Caco-2 (cell line): ENCODE results near the gene LMTK2. TPM values are rescaled to one million over a fixed set of nuclear protein-coding genes. Genes with fewer than 3 reads are reported as not detected.
A peak's percentile ranks its signal among the peaks of the same experiment; 100 is the strongest.

Experiments
- BruUV-seq: library from RNA; stranded (reverse); fragments of 400-500 nt; replicated peaks from 2 replicates; lab custom pipeline; 2021; lab: Mats Ljungman, UMichigan
- CTCF ChIA-PET: fragments of 300-600 bp; sonication (Branson Sonifier 250); formaldehyde crosslinking; loops from one replicate; lab custom pipeline; 2022; ENCODE audit warnings: antibody characterized with exemption; lab: Charles Lee
- POLR2A ChIA-PET: fragments of 300-600 bp; sonication (Branson Sonifier 250); formaldehyde crosslinking; loops from one replicate; lab custom pipeline; 2022; ENCODE audit warnings: antibody characterized with exemption; lab: Charles Lee
- DNase-seq, 2 experiments: peaks; one replicate each; pipeline versions ENCODE4 v3.0.0 to v3.0.0-alpha.2; 2020 to 2022
- H3K27me3 ChIP-seq: replicated peaks from 2 replicates; pipeline ENCODE4 v1.6.0; 2011; ENCODE audit warnings: low read length; ENCODE audit not compliant: control insufficient read depth, insufficient read depth
- H3K36me3 ChIP-seq: 2 replicates; pipeline ENCODE4 v1.5.1; 2011; ENCODE audit warnings: low read length; ENCODE audit not compliant: control insufficient read depth, insufficient read depth
- H3K4me1 ChIP-seq: fragments of 250-450 bp; sonication (Bioruptor Pico); 2 replicates; pipeline ENCODE4 v1.5.1; 2020; ENCODE audit warnings: mild to moderate bottlenecking
- H3K4me3 ChIP-seq: 2 replicates; pipeline ENCODE4 v1.5.1; 2011; ENCODE audit warnings: low read depth, mild to moderate bottlenecking, control low read depth, low read length
- H3K9me3 ChIP-seq: fragments of 250-450 bp; sonication (Bioruptor Pico); 2 replicates; pipeline ENCODE4 v1.5.1; 2020; ENCODE audit warnings: mild to moderate bottlenecking, moderate library complexity
- H3K27ac Mint-ChIP-seq: one replicate; pipeline ENCODE4 v1.8.0; 2022; ENCODE audit warnings: mixed read lengths; ENCODE audit not compliant: unreplicated experiment
- H3K27me3 Mint-ChIP-seq: one replicate; pipeline ENCODE4 v1.8.0; 2022; ENCODE audit warnings: mixed read lengths; ENCODE audit not compliant: insufficient read depth, unreplicated experiment
- H3K36me3 Mint-ChIP-seq: one replicate; pipeline ENCODE4 v1.8.0; 2022; ENCODE audit warnings: mild to moderate bottlenecking, mixed read lengths; ENCODE audit not compliant: insufficient read depth, unreplicated experiment
- H3K4me1 Mint-ChIP-seq: one replicate; pipeline ENCODE4 v1.8.0; 2022; ENCODE audit warnings: low read depth, mixed read lengths; ENCODE audit not compliant: unreplicated experiment
- H3K4me3 Mint-ChIP-seq: one replicate; pipeline ENCODE4 v1.8.0; 2022; ENCODE audit warnings: mild to moderate bottlenecking, moderate library complexity, mixed read lengths; ENCODE audit not compliant: unreplicated experiment
- H3K9me3 Mint-ChIP-seq: one replicate; pipeline ENCODE4 v1.8.0; 2022; ENCODE audit warnings: mixed read lengths; ENCODE audit not compliant: unreplicated experiment
- intact Hi-C: fragments of 100-400 bp; cut with micrococcal nuclease; formaldehyde crosslinking; loops from one replicate; pipeline ENCODE4 v1.10.0; 2022; ENCODE audit not compliant: unreplicated experiment
- total RNA-seq: library from RNA; stranded (reverse); gene quantifications from 2 replicates; pipeline ENCODE4 v1.2.3, GENCODE V29; 2022
- TF ChIP-seq, protein P1 (sequence below), 2 experiments: fragments of 200-600 bp in 1 of 2; IDR thresholded peaks; 1 replicate in 1 of 2; 2 replicates in 1 of 2; pipeline versions ENCODE4 v1.5.1 to v1.8.0; 2011 to 2022; ENCODE audit warnings: antibody characterized with exemption in 1 of 2, control low read depth in 1 of 2, inconsistent platforms in 1 of 2, low read depth in 1 of 2, low read length in 1 of 2, mild to moderate bottlenecking in 1 of 2, moderate library complexity in 1 of 2; ENCODE audit not compliant: insufficient read depth in 1 of 2, severe bottlenecking in 1 of 2, unreplicated experiment in 1 of 2

LMTK2 gene
- total RNA-seq, 1 experiment from 2014 or later = 21.9 TPM

DNA sequence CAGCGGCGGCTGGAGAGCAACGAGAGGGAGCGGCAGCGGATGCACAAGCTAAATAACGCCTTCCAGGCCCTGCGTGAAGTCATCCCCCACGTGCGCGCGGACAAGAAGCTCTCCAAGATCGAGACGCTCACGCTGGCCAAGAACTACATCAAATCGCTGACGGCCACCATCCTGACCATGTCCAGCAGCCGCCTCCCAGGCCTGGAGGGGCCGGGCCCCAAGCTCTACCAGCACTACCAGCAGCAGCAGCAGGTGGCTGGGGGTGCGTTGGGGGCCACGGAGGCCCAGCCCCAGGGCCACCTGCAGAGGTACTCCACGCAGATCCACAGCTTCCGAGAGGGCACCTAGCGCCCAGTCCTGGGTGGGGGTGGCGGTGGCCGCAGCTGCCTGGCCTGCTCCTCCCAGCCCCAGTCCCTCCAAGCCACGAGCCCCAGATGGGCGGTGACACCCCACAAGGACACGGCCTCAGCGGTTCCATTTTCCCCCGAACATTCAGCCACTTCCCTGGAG is 105.9 kb downstream of the LMTK2 start:
- TF ChIP-seq, protein P1, sequence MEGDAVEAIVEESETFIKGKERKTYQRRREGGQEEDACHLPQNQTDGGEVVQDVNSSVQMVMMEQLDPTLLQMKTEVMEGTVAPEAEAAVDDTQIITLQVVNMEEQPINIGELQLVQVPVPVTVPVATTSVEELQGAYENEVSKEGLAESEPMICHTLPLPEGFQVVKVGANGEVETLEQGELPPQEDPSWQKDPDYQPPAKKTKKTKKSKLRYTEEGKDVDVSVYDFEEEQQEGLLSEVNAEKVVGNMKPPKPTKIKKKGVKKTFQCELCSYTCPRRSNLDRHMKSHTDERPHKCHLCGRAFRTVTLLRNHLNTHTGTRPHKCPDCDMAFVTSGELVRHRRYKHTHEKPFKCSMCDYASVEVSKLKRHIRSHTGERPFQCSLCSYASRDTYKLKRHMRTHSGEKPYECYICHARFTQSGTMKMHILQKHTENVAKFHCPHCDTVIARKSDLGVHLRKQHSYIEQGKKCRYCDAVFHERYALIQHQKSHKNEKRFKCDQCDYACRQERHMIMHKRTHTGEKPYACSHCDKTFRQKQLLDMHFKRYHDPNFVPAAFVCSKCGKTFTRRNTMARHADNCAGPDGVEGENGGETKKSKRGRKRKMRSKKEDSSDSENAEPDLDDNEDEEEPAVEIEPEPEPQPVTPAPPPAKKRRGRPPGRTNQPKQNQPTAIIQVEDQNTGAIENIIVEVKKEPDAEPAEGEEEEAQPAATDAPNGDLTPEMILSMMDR (IDR thresholded peaks at IDR 0.05; ENCODE audit: insufficient read depth in 1 of 2, low read depth in 1 of 2, low read length in 1 of 2, severe bottlenecking in 1 of 2, unreplicated experiment in 1 of 2) = no peak
- CTCF ChIA-PET = no interaction called here
- BruUV-seq = no TSS peak
- Histone ChIP-seq H3K4me3 (no peak overlapping the region), H3K36me3 (no peaks in the 10 kb centered on the region), H3K4me1 (peaks cover 6% of the 10 kb centered on the region), H3K27me3 (no peaks in the 10 kb centered on the region), H3K9me3 (no peaks in the 10 kb centered on the region)
- Mint-ChIP-seq H3K4me3 (peak overlapping the region; percentile 24), H3K27ac (no peak overlapping the region), H3K36me3 (peaks cover 18% of the 10 kb centered on the region), H3K9me3 (no peaks in the 10 kb centered on the region), H3K27me3 (no peaks in the 10 kb centered on the region), H3K4me1 (no peaks in the 10 kb centered on the region)
- intact Hi-C loops = no loop called here
- POLR2A ChIA-PET = interaction anchor here (0.5 kb wide), 1 partner anchor 149 kb away, joined by 4 read pairs; no protein-coding TSS in a partner anchor
- DNase-seq = peak in 1 of 2 experiments; percentile 29

DNA sequence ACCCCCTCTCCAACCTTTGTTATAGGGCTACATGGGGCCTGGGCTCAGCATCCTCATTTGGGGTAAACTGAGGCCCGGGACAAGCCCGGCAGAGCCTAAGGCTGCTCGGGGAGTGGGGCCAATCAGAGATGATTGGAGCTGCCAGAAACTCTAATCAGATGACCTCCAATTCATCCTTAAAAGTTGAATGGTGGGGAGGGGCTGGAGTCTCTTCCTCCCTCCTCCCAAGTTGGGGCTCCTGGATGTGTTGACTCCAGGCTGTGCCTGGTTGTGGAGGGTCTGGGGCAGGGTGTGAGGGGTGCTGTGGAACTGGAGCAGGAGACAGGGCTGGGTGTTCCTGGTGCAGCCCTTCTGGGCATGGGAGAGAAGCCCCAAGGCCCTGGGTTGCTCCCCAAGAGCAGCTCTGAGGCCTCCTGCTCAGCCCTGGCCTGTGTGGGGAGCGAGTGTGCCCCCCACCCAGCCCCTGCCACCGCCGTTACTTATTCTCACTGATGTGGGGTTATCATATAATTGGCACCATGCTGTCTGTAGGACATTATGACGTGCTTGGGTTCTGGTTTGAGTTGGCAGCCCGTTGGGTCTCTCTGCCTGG is 106.7 kb downstream of the LMTK2 start:
- H3K27me3 ChIP-seq = no peaks in the 10 kb centered on the region
- TF ChIP-seq, protein P1 (IDR thresholded peaks at IDR 0.05; ENCODE audit: insufficient read depth in 1 of 2, low read depth in 1 of 2, low read length in 1 of 2, severe bottlenecking in 1 of 2, unreplicated experiment in 1 of 2) = no peak
- DNase-seq = peak in 1 of 2 experiments; percentile 21
- Mint-ChIP-seq H3K27ac (no peak overlapping the region), H3K9me3 (no peaks in the 10 kb centered on the region), H3K36me3 (peaks cover 16% of the 10 kb centered on the region), H3K4me1 (no peaks in the 10 kb centered on the region), H3K27me3 (no peaks in the 10 kb centered on the region), H3K4me3 (no peak overlapping the region)
- intact Hi-C loops = no loop called here
- peaks cover 6% of the 10 kb centered on the region for H3K4me1 ChIP-seq
- CTCF ChIA-PET = no interaction called here
- POLR2A ChIA-PET = no interaction called here
- H3K36me3 ChIP-seq = no peaks in the 10 kb centered on the region; the same call in 1 of the 2 replicates
- no peak overlapping the region for H3K4me3 ChIP-seq
- BruUV-seq = no TSS peak
- no peaks in the 10 kb centered on the region for H3K9me3 ChIP-seq

DNA sequence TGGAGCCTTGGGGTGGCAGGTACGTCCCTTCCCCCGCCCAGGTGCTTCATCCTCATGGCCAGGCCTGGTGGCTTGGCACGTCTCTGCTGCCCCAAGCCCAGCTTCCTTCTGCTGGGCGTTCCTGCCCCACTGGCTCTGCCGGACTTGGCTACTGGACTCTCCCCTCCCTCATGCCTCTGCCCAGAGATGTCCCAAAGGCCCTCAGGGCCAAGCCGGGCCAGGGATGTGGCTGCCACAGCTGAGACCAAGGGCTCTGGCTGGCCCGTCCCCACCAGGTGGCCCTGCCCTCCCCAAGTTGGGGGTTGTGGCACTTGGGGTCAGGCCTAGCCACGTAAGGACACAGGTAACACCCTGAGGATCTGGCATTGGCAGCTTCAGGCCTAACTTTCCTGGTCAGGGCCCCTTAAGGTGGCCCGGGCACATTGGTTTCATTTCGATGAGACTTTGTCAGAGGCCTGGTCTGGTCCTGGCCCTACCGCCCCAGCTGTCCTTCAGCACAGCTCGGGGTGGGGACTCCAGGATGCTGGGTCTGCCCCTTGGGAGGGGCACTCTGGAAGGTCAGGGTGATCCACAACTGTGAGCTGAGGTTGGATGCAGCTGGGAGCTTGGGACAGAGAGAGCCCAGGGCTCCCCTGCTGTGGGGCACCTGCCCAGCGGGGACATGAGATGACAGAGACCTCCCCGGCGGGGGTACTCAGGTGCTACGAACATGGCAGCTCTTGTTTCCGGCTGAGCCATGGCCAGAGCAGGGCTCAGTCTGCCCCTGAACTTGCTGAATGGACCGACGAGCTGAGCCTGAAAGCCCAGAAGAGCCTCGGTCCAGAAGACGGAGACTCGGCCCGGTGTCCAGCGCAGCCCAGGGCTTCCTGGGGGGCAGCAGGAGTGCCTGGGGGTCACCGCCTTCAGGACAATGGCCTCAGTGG is 107.5 kb downstream of the LMTK2 start:
- POLR2A ChIA-PET = no interaction called here
- DNase-seq = peak in 1 of 2 experiments; percentile 19
- H3K4me1 ChIP-seq = peaks cover 6% of the 10 kb centered on the region
- no peaks in the 10 kb centered on the region for H3K27me3 ChIP-seq
- Mint-ChIP-seq H3K9me3 (no peaks in the 10 kb centered on the region), H3K27ac (no peak overlapping the region), H3K4me3 (no peak overlapping the region), H3K36me3 (peaks cover 16% of the 10 kb centered on the region), H3K27me3 (no peaks in the 10 kb centered on the region), H3K4me1 (no peaks in the 10 kb centered on the region)
- CTCF ChIA-PET = no interaction called here
- no peaks in the 10 kb centered on the region for H3K9me3 ChIP-seq
- TF ChIP-seq, protein P1 (IDR thresholded peaks at IDR 0.05; ENCODE audit: insufficient read depth in 1 of 2, low read depth in 1 of 2, low read length in 1 of 2, severe bottlenecking in 1 of 2, unreplicated experiment in 1 of 2) = no peak
- no TSS peak for BruUV-seq
- no peaks in the 10 kb centered on the region; the same call in 1 of the 2 replicates for H3K36me3 ChIP-seq
- intact Hi-C loops = no loop called here
- H3K4me3 ChIP-seq = no peak overlapping the region
